Measurements from ENCODE around the gene TIAM1.

The TIAM1 gene

DNA sequence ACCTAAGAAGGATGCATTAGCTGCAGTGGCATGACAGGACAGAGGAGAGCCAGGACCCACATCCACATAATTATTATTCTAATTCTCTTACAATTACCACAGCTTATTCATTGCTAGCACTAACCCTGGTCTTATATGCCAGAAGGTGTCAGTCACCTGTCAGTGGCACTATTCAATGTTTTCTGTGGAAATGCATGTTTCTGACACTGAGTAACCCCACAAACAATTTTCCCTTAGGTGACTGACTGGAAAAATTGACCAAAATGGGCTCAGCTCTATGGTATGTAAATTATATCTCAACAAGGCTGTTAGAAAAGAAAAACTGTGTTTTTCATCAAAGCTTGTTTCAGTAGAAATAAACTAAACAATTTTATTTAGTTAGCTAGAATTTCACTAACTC lies 187.9 kb downstream of the TIAM1 start:
- DNase-seq (ENCODE audit: extremely low read depth, low read depth), result no peak
- TF ChIP-seq, protein P1, sequence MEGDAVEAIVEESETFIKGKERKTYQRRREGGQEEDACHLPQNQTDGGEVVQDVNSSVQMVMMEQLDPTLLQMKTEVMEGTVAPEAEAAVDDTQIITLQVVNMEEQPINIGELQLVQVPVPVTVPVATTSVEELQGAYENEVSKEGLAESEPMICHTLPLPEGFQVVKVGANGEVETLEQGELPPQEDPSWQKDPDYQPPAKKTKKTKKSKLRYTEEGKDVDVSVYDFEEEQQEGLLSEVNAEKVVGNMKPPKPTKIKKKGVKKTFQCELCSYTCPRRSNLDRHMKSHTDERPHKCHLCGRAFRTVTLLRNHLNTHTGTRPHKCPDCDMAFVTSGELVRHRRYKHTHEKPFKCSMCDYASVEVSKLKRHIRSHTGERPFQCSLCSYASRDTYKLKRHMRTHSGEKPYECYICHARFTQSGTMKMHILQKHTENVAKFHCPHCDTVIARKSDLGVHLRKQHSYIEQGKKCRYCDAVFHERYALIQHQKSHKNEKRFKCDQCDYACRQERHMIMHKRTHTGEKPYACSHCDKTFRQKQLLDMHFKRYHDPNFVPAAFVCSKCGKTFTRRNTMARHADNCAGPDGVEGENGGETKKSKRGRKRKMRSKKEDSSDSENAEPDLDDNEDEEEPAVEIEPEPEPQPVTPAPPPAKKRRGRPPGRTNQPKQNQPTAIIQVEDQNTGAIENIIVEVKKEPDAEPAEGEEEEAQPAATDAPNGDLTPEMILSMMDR (IDR thresholded peaks at IDR 0.05; ENCODE audit: low read depth, low read length), result no peak

DNA sequence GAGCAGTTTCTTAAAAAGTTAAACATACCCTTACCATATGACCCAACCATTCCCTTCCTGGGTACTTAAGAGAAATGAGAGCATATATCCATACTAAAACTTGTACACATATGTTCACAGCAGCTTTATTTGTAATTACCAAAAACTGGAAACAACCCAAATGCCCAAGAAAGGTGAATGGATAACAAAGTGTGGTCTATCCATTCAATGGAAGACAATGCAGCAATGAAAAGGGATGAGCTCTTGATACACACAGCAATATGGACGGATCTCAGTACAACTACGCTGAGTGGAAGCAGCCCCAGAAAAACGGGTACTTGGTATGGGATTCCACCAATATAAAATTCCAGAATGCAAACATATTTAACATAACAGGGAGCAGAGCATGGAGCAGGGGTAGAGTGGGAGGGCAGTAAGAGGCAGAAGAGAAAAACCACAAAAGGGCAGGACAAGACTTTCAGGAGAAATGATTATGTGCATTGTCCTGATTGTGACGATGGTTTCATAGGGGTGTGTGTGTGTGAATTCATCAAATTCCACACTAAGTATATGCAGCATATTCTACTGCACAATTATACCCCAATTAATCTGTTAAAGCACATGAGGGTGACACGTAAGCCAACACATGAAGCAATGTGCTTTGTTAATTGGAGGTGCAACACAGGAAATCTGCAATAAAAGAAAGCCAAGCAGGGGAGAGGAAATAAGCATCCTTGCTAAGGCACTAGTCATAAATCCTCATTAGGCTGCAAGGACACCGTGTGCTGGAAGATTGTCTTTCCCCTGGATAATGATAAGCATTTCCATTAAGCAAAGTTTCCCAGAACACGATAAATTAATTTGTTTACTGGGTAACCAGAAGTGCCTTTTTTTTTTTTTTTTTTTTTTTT lies 192.7 kb downstream of the TIAM1 start:
- TF ChIP-seq, protein P1 (IDR thresholded peaks at IDR 0.05; ENCODE audit: low read depth, low read length), result no peak
- DNase-seq (ENCODE audit: extremely low read depth, low read depth), result no peak

DNA sequence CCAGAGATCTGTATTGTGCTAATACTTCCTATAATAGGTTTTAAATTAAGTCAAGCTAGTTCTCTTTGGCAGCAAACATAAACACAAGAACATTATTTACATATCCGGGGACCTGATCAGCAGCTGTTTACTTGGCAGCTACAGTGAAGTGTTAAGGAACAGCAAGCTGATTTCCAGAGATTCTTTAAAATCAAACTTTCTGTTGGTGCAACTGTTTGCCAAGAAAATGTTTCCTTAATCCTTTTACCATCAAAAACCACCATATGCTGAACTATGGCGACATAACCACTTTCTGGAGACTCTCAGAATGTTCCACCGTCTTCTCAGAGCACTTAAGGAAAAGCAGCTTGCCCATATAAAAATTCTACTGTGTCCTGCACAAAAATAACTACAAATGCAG lies 198.8 kb downstream of the TIAM1 start:
- TF ChIP-seq, protein P1 (IDR thresholded peaks at IDR 0.05; ENCODE audit: low read depth, low read length), result no peak
- DNase-seq (ENCODE audit: extremely low read depth, low read depth), result no peak

DNA sequence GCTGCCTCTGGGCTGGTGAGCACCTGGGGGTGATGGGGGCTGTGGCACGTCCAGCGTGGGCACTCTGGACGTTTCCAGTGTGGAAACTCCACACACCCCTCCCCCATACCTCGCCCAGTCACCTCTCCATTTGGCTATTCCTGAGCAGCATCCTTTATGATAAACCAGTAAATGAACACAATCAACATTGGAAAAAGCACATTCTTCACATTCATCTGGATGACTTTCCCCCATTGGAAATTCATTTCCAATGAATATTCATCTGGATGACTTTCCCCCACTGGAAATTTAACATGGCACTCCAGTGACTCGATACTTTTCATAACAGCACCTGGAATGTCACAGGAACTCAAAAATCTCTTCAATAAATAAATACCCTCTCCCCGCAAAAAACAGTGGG lies 201.0 kb downstream of the TIAM1 start:
- TF ChIP-seq, protein P1 (IDR thresholded peaks at IDR 0.05; ENCODE audit: low read depth, low read length), result no peak
- DNase-seq (ENCODE audit: extremely low read depth, low read depth), result no peak

DNA sequence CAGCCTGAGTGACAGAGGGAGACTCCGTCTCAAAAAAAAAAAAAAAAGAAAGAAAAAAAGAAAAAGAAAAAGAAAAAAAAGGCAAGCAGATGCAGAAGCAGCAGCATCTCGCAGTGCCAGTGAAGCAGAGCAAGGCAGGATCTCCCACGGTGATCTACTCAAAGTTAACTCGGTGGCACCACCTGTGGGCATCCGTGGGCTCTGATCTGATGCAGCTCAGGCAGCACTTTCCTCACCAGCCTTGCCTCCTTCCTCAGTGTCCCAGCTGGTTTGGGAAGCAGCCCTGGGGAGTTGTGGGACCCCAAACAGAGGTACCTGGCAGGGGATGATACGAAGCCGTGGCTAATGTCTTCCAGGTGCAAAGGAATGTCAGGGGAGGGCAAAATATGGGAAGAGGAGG lies 201.5 kb downstream of the TIAM1 start:
- DNase-seq (ENCODE audit: extremely low read depth, low read depth), result no peak
- TF ChIP-seq, protein P1 (IDR thresholded peaks at IDR 0.05; ENCODE audit: low read depth, low read length), result no peak

DNA sequence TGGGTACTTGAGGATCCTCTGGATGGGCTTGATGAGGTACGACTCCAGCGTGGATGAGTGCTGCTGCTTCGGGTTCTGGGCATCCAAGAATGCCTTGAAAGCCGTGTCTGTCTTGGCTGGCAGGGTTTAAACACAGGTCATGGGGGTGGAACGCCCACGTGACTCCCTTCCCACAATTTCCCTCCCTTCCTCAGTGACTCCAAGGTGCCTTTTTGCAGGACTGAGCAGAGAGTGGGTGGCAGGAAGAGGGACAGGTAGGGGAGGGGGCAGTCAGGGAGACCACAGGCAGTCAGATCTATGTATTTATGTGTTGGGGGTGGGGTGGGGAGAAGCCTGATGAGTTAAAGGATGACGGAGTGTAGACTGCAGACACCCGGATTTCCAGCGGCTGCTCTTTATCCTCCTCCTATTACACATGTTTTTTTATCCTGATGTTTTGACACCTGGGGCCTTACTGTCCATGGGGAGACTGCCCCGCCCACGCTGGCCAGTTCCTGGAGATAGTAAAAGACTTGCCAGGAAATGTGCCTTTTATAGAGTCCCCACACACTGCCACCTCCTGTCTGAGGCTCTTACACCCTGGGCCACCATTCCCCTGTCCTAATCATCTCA lies 202.6 kb downstream of the TIAM1 start:
- TF ChIP-seq, protein P1 (IDR thresholded peaks at IDR 0.05; ENCODE audit: low read depth, low read length), result no peak
- no peak for DNase-seq (ENCODE audit: extremely low read depth, low read depth)

DNA sequence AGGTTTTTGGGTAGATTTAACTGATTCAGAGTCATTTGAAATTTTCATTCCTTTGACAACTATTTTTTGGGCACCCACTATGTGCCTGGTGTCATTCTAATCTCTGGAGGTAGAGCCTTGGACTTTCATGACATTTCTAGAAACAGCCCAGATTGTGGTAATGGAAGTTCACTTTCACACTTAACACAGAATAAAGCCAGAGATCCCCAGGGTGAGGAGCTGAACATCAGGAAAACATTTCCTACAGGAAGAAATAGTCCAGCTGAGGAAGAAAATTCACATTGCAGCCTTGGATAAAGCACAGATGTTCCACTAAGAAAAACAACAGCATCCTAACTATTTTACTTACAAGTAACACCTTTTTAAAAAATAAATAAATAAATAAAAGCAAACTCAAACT lies 203.4 kb downstream of the TIAM1 start:
- DNase-seq (ENCODE audit: extremely low read depth, low read depth), result no peak
- TF ChIP-seq, protein P1 (IDR thresholded peaks at IDR 0.05; ENCODE audit: low read depth, low read length), result no peak
